HepG2 (cell line): ENCODE results near the gene ZDHHC14. TPM values are rescaled to one million over a fixed set of nuclear protein-coding genes. Genes with fewer than 3 reads are reported as not detected.
A peak's percentile ranks its signal among the peaks of the same experiment; 100 is the strongest.

Source experiments
- CHCHD3 ChIP-seq: sonication (generic); formaldehyde crosslinking; IDR thresholded peaks from 2 replicates; pipeline ENCODE4 v1.8.0; 2022; ENCODE audit warnings: mild to moderate bottlenecking, missing genetic modification reagents, moderate library complexity
- MATR3 ChIP-seq: sonication (generic); formaldehyde crosslinking; IDR thresholded peaks from 2 replicates; pipeline ENCODE4 v1.4.0; 2020; ENCODE audit warnings: missing genetic modification reagents
- MAZ ChIP-seq, 2 experiments: sonication (generic) in 1 of 2; formaldehyde crosslinking in 1 of 2; IDR thresholded peaks; 2 replicates each; pipeline versions ENCODE4 v1.5.0 to v1.6.1; 2012 to 2020; ENCODE audit warnings: low read depth in 2 of 2, mild to moderate bottlenecking in 2 of 2, borderline replicate concordance in 1 of 2, improper control_type of control experiment in 1 of 2, low read length in 1 of 2, missing genetic modification reagents in 1 of 2, moderate library complexity in 1 of 2
- MEIS2 ChIP-seq: sonication (generic); formaldehyde crosslinking; IDR thresholded peaks from 2 replicates; pipeline ENCODE4 v1.9.0; 2021; ENCODE audit warnings: mild to moderate bottlenecking, missing genetic modification reagents
- MIER2 ChIP-seq: IDR thresholded peaks from 2 replicates; pipeline ENCODE4 v1.6.1; 2016; ENCODE audit warnings: missing biosample characterization, missing genetic modification reagents
- MLX ChIP-seq: IDR thresholded peaks from 2 replicates; pipeline ENCODE4 v1.6.1; 2016
- NFYC ChIP-seq: IDR thresholded peaks from 2 replicates; pipeline ENCODE4 v1.6.1; 2016; ENCODE audit warnings: missing genetic modification reagents, missing compliant biosample characterization
- TRAFD1 ChIP-seq: sonication (generic); formaldehyde crosslinking; IDR thresholded peaks from 2 replicates; pipeline ENCODE4 v1.5.1; 2020; ENCODE audit warnings: missing genetic modification reagents, mild to moderate bottlenecking, borderline replicate concordance
- ZFP90 ChIP-seq: sonication (generic); formaldehyde crosslinking; IDR thresholded peaks from 2 replicates; pipeline ENCODE4 v1.8.0; 2022; ENCODE audit warnings: missing genetic modification reagents, mild to moderate bottlenecking, inconsistent platforms, borderline replicate concordance
- ZKSCAN8 ChIP-seq: IDR thresholded peaks from 2 replicates; pipeline ENCODE4 v1.6.1; 2016; ENCODE audit warnings: borderline replicate concordance, missing genetic modification reagents, missing compliant biosample characterization
- ZNF180 ChIP-seq: sonication (generic); formaldehyde crosslinking; IDR thresholded peaks from 2 replicates; pipeline ENCODE4 v1.4.0; 2020; ENCODE audit warnings: low read depth, missing genetic modification reagents, borderline replicate concordance
- ZNF234 ChIP-seq: sonication (generic); formaldehyde crosslinking; conservative IDR thresholded peaks from 2 replicates; pipeline ENCODE4 v1.5.1; 2020; ENCODE audit warnings: mild to moderate bottlenecking, missing genetic modification reagents
- ZNF33B ChIP-seq: sonication (generic); formaldehyde crosslinking; IDR thresholded peaks from 2 replicates; pipeline ENCODE4 v1.5.1; 2020; ENCODE audit warnings: mild to moderate bottlenecking, missing genetic modification reagents
- ZNF652 ChIP-seq: IDR thresholded peaks from 2 replicates; pipeline ENCODE4 v1.6.1; 2016; ENCODE audit warnings: low read depth, borderline replicate concordance
- polyA plus RNA-seq, 8 experiments: library from polyadenylated mRNA; depleted of rRNA in 3 of 8; stranded (reverse) in 7 of 8; unstranded in 1 of 8; fragments of >200 nt; fragmentation: Illumina TruSeq in 4 of 8; extraction: Trizol in 4 of 8; gene quantifications; 2 replicates each; pipeline versions ENCODE4 v1.2.1 to v1.2.3, GENCODE V29; 2011 to 2016; ENCODE audit warnings: low read depth in 4 of 8, missing spikeins in 1 of 8, mixed read lengths in 1 of 8; ENCODE audit not compliant: insufficient read depth in 1 of 8
- total RNA-seq, 5 experiments: library from RNA; depleted of rRNA; stranded (reverse); fragments of >200 nt; fragmentation: Illumina TruSeq; extraction: Trizol; gene quantifications; 2 replicates each; pipeline ENCODE4 v1.2.3, GENCODE V29; 2016; ENCODE audit warnings: low read depth in 1 of 5
- TF ChIP-seq, protein P1 (sequence below): sonication (generic); formaldehyde crosslinking; IDR thresholded peaks from 2 replicates; pipeline ENCODE4 v1.8.0; 2022; ENCODE audit warnings: low read depth, missing genetic modification reagents
- TF ChIP-seq, protein P2 (sequence below): sonication (generic); formaldehyde crosslinking; IDR thresholded peaks from 2 replicates; pipeline ENCODE4 v1.4.0; 2020; ENCODE audit warnings: missing genetic modification reagents, borderline replicate concordance
- TF ChIP-seq, protein P3 (sequence below): IDR thresholded peaks from 2 replicates; pipeline ENCODE4 v1.6.1; 2016; ENCODE audit warnings: low read depth, missing genetic modification reagents, missing compliant biosample characterization

The ZDHHC14 gene
- total and polyA plus RNA-seq, 2 of the 13 experiments (the other 11 are each of a cell fraction or from before 2014, with no cell fraction given) = 3.7 to 9.5 TPM

DNA sequence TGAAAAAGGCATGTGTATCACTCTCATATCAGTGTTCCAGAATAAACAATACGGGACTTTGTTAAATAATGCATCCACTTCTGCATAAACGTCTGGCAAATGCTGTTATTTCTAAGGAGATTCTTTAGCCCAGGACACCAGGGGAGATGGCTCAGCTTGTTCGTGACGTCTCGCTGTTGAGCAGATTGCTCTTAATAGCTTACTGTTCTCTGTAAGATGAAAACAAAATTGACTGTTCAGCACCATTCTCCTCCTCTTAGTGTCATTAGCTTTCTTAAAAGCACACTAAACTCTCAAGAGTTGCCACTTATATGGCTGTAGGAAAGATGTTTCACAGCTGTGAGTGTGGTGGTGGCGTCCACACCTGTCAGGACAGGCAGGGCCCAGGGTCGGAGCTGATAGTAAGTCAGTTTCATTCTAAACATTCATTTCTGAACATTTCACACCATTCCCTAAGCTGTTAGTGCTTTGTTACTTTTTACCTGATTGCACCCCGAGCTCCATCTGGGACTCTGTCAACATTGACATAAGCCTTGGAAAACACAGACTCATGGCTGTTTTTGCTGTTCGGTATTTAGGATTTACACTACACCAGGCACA lies 132.1 kb downstream of the ZDHHC14 start (continued):
- no peak for TF ChIP-seq ZNF180 (CRISPR knock-in tag)
- peak; percentile 38; the same call in 1 of the 2 replicates for TF ChIP-seq ZNF652
- TF ChIP-seq MATR3 = no peak
- no peak for TF ChIP-seq TRAFD1
- TF ChIP-seq, protein P1, sequence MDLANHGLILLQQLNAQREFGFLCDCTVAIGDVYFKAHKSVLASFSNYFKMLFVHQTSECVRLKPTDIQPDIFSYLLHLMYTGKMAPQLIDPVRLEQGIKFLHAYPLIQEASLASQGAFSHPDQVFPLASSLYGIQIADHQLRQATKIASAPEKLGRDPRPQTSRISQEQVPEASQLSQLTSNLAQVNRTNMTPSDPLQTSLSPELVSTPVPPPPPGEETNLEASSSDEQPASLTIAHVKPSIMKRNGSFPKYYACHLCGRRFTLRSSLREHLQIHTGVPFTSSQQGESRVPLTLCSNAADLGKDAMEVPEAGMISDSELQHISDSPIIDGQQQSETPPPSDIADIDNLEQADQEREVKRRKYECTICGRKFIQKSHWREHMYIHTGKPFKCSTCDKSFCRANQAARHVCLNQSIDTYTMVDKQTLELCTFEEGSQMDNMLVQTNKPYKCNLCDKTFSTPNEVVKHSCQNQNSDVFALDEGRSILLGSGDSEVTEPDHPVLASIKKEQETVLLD (CRISPR knock-in tag) = no peak
- no peak for TF ChIP-seq ZNF234
- TF ChIP-seq ZFP90 (CRISPR knock-in tag) = no peak
- no peak for TF ChIP-seq CHCHD3 (CRISPR knock-in tag)
- peak; percentile 13; the same call in 1 of the 2 replicates for TF ChIP-seq NFYC (CRISPR knock-in tag)
- TF ChIP-seq, protein P2, sequence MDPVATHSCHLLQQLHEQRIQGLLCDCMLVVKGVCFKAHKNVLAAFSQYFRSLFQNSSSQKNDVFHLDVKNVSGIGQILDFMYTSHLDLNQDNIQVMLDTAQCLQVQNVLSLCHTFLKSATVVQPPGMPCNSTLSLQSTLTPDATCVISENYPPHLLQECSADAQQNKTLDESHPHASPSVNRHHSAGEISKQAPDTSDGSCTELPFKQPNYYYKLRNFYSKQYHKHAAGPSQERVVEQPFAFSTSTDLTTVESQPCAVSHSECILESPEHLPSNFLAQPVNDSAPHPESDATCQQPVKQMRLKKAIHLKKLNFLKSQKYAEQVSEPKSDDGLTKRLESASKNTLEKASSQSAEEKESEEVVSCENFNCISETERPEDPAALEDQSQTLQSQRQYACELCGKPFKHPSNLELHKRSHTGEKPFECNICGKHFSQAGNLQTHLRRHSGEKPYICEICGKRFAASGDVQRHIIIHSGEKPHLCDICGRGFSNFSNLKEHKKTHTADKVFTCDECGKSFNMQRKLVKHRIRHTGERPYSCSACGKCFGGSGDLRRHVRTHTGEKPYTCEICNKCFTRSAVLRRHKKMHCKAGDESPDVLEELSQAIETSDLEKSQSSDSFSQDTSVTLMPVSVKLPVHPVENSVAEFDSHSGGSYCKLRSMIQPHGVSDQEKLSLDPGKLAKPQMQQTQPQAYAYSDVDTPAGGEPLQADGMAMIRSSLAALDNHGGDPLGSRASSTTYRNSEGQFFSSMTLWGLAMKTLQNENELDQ (CRISPR knock-in tag) = no peak
- TF ChIP-seq MEIS2 (CRISPR knock-in tag) = no peak; the same call in 1 of the 2 replicates
- TF ChIP-seq ZKSCAN8 (CRISPR knock-in tag) = peak; percentile 87; the same call in 1 of the 2 replicates
- TF ChIP-seq ZNF33B (CRISPR knock-in tag) = no peak
- TF ChIP-seq MAZ (IDR thresholded peaks at IDR 0.05; ENCODE audit: borderline replicate concordance, low read depth, low read length) = no peak
- peak; percentile 66; the same call in 1 of the 2 replicates for TF ChIP-seq MAZ (CRISPR knock-in tag; IDR thresholded peaks at IDR 0.05; ENCODE audit: low read depth)
- TF ChIP-seq MIER2 (CRISPR knock-in tag) = no peak
- TF ChIP-seq MLX = 0 out of 2 replicates have a peak, but pooled peaks have one; percentile 57
- TF ChIP-seq, protein P3, sequence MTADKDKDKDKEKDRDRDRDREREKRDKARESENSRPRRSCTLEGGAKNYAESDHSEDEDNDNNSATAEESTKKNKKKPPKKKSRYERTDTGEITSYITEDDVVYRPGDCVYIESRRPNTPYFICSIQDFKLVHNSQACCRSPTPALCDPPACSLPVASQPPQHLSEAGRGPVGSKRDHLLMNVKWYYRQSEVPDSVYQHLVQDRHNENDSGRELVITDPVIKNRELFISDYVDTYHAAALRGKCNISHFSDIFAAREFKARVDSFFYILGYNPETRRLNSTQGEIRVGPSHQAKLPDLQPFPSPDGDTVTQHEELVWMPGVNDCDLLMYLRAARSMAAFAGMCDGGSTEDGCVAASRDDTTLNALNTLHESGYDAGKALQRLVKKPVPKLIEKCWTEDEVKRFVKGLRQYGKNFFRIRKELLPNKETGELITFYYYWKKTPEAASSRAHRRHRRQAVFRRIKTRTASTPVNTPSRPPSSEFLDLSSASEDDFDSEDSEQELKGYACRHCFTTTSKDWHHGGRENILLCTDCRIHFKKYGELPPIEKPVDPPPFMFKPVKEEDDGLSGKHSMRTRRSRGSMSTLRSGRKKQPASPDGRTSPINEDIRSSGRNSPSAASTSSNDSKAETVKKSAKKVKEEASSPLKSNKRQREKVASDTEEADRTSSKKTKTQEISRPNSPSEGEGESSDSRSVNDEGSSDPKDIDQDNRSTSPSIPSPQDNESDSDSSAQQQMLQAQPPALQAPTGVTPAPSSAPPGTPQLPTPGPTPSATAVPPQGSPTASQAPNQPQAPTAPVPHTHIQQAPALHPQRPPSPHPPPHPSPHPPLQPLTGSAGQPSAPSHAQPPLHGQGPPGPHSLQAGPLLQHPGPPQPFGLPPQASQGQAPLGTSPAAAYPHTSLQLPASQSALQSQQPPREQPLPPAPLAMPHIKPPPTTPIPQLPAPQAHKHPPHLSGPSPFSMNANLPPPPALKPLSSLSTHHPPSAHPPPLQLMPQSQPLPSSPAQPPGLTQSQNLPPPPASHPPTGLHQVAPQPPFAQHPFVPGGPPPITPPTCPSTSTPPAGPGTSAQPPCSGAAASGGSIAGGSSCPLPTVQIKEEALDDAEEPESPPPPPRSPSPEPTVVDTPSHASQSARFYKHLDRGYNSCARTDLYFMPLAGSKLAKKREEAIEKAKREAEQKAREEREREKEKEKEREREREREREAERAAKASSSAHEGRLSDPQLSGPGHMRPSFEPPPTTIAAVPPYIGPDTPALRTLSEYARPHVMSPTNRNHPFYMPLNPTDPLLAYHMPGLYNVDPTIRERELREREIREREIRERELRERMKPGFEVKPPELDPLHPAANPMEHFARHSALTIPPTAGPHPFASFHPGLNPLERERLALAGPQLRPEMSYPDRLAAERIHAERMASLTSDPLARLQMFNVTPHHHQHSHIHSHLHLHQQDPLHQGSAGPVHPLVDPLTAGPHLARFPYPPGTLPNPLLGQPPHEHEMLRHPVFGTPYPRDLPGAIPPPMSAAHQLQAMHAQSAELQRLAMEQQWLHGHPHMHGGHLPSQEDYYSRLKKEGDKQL (CRISPR knock-in tag) = peak; percentile 90; the same call in 1 of the 2 replicates
